Measurements from ENCODE around the gene STK25.

DNA sequence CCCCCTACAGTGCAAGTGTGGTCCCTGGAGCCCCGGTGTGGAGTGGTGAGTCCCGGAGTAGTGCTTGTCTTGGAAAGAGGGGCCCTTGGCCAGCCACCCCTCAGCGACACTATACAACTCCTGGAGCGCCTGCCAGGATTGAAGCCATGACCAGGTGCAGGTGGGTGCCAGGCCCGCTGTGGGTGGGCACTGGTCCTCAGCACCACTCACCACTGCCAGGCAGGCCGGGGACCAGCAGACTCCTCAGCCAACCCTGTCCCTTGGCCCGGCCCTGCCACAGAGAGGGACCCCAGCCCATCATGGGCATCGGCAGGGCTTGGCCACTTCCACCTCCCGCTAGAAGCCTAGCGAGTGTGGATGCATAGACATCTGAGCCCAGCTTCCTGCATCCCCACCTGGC lies 42.2 kb downstream of the STK25 start:
- TF ChIP-seq RAD51 (IDR thresholded peaks at IDR 0.05), result no peak
- TF ChIP-seq EZH2 (IDR thresholded peaks at IDR 0.05; ENCODE audit: borderline replicate concordance, control insufficient read depth, low read depth, low read length), result no peak
- TF ChIP-seq JUNB (IDR thresholded peaks at IDR 0.05), result no peak
- no peak for TF ChIP-seq RCOR1 (conservative IDR thresholded peaks at IDR 0.05; ENCODE audit: low read depth, low read length)
- TF ChIP-seq, protein P1, sequence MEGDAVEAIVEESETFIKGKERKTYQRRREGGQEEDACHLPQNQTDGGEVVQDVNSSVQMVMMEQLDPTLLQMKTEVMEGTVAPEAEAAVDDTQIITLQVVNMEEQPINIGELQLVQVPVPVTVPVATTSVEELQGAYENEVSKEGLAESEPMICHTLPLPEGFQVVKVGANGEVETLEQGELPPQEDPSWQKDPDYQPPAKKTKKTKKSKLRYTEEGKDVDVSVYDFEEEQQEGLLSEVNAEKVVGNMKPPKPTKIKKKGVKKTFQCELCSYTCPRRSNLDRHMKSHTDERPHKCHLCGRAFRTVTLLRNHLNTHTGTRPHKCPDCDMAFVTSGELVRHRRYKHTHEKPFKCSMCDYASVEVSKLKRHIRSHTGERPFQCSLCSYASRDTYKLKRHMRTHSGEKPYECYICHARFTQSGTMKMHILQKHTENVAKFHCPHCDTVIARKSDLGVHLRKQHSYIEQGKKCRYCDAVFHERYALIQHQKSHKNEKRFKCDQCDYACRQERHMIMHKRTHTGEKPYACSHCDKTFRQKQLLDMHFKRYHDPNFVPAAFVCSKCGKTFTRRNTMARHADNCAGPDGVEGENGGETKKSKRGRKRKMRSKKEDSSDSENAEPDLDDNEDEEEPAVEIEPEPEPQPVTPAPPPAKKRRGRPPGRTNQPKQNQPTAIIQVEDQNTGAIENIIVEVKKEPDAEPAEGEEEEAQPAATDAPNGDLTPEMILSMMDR (IDR thresholded peaks at IDR 0.05 in 2 of 3, conservative IDR thresholded peaks at IDR 0.05 in 1 of 3; ENCODE audit: control insufficient read depth in 2 of 3, extremely low read depth in 1 of 3, insufficient read depth in 1 of 3, low read depth in 3 of 3, low read length in 3 of 3), result no peak
- no peak for TF ChIP-seq RELA (IDR thresholded peaks at IDR 0.05; ENCODE audit: borderline replicate concordance, partially characterized antibody)
- no peak for TF ChIP-seq SP1 (IDR thresholded peaks at IDR 0.05; ENCODE audit: low read depth, low read length)
- no peak for TF ChIP-seq TCF3 (IDR thresholded peaks at IDR 0.05; ENCODE audit: borderline replicate concordance, insufficient read depth, low read depth, low read length)
- TF ChIP-seq, protein P2, sequence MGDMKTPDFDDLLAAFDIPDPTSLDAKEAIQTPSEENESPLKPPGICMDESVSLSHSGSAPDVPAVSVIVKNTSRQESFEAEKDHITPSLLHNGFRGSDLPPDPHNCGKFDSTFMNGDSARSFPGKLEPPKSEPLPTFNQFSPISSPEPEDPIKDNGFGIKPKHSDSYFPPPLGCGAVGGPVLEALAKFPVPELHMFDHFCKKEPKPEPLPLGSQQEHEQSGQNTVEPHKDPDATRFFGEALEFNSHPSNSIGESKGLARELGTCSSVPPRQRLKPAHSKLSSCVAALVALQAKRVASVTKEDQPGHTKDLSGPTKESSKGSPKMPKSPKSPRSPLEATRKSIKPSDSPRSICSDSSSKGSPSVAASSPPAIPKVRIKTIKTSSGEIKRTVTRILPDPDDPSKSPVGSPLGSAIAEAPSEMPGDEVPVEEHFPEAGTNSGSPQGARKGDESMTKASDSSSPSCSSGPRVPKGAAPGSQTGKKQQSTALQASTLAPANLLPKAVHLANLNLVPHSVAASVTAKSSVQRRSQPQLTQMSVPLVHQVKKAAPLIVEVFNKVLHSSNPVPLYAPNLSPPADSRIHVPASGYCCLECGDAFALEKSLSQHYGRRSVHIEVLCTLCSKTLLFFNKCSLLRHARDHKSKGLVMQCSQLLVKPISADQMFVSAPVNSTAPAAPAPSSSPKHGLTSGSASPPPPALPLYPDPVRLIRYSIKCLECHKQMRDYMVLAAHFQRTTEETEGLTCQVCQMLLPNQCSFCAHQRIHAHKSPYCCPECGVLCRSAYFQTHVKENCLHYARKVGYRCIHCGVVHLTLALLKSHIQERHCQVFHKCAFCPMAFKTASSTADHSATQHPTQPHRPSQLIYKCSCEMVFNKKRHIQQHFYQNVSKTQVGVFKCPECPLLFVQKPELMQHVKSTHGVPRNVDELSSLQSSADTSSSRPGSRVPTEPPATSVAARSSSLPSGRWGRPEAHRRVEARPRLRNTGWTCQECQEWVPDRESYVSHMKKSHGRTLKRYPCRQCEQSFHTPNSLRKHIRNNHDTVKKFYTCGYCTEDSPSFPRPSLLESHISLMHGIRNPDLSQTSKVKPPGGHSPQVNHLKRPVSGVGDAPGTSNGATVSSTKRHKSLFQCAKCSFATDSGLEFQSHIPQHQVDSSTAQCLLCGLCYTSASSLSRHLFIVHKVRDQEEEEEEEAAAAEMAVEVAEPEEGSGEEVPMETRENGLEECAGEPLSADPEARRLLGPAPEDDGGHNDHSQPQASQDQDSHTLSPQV (IDR thresholded peaks at IDR 0.05), result no peak
- TF ChIP-seq, protein P3, sequence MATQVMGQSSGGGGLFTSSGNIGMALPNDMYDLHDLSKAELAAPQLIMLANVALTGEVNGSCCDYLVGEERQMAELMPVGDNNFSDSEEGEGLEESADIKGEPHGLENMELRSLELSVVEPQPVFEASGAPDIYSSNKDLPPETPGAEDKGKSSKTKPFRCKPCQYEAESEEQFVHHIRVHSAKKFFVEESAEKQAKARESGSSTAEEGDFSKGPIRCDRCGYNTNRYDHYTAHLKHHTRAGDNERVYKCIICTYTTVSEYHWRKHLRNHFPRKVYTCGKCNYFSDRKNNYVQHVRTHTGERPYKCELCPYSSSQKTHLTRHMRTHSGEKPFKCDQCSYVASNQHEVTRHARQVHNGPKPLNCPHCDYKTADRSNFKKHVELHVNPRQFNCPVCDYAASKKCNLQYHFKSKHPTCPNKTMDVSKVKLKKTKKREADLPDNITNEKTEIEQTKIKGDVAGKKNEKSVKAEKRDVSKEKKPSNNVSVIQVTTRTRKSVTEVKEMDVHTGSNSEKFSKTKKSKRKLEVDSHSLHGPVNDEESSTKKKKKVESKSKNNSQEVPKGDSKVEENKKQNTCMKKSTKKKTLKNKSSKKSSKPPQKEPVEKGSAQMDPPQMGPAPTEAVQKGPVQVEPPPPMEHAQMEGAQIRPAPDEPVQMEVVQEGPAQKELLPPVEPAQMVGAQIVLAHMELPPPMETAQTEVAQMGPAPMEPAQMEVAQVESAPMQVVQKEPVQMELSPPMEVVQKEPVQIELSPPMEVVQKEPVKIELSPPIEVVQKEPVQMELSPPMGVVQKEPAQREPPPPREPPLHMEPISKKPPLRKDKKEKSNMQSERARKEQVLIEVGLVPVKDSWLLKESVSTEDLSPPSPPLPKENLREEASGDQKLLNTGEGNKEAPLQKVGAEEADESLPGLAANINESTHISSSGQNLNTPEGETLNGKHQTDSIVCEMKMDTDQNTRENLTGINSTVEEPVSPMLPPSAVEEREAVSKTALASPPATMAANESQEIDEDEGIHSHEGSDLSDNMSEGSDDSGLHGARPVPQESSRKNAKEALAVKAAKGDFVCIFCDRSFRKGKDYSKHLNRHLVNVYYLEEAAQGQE (IDR thresholded peaks at IDR 0.05; ENCODE audit: low read depth, low read length), result no peak
- TF ChIP-seq DPF2 (IDR thresholded peaks at IDR 0.05), result no peak
- no peak for TF ChIP-seq RAD21 (IDR thresholded peaks at IDR 0.05; ENCODE audit: insufficient read depth, low read depth, low read length)
- no peak for TF ChIP-seq RUNX3 (IDR thresholded peaks at IDR 0.05; ENCODE audit: low read length)
- TF ChIP-seq, protein P4, sequence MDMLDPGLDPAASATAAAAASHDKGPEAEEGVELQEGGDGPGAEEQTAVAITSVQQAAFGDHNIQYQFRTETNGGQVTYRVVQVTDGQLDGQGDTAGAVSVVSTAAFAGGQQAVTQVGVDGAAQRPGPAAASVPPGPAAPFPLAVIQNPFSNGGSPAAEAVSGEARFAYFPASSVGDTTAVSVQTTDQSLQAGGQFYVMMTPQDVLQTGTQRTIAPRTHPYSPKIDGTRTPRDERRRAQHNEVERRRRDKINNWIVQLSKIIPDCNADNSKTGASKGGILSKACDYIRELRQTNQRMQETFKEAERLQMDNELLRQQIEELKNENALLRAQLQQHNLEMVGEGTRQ (IDR thresholded peaks at IDR 0.05; ENCODE audit: borderline replicate concordance, low read depth, low read length), result no peak
